ENCODE measurements around the gene PFKM. TPM values are rescaled to one million over a fixed set of nuclear protein-coding genes. Genes with fewer than 3 reads are reported as not detected.

Gene PFKM
- total RNA-seq, 1 experiment from 2014 or later = 92.4 TPM

DNA sequence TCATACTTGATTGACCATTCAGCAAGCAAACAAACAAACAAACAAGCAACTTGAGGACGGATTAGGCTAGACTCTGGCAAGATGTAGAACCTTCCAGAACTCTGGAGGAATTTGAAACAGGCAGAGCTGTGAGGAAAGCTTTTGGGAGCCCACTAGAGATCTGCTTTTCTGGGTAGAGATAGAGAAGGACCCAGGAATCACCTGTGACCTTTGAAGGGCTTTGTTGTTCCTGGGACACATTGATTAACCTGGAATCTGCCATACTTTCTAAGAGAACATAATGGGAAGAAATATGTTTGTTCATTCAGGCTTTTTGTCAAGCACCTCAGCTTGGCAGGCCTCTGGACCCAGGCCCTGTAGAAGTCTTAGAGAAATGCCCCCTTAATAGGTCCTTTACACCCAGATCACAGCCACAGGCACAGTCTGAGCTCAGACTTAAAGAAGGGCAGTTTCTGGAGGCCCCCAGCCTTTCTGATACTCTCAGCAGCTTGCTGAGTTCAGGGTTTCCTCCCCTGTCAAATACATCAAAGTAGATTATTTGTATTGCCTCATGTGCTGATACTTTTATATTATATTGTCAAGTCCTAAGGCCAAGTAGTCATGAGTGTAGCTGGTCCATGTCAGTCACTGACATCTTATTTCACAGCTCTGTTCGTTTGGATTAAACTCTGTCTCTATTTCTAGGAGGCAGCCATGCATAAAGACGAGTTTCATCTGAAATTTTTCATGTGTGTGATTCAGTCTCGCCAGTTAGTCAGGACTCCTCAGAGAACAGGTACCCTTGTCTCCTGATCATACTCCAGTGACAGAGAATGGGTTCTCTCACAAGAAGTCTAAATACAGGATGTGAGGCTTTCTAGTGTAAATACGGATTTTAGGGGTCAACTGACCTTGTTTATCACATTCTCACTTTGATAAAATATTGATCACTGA is 12.2 kb upstream of the PFKM start:
- peak overlapping the region; percentile 99 for H4K5ac ChIP-seq (ENCODE audit: insufficient read length, low read depth, low read length)
- H4K20me1 ChIP-seq (ENCODE audit: control insufficient read depth, insufficient read depth, insufficient read length) = no peaks in the 10 kb centered on the region

More for the DNA sequence above, 12.2 kb upstream of the PFKM start:
- Histone ChIP-seq H3K79me1 (ENCODE audit: insufficient read depth, low read depth, low read length, poor library complexity, severe bottlenecking) (no peaks in the 10 kb centered on the region), H2BK12ac (ENCODE audit: insufficient read length, low read depth, low read length) (no peak overlapping the region), H3K23ac (ENCODE audit: insufficient read length, low read depth, low read length) (no peak overlapping the region), H2BK120ac (ENCODE audit: low read depth, low read length, poor library complexity, severe bottlenecking) (no peak overlapping the region), H3K56ac (ENCODE audit: insufficient read length, low read depth, low read length) (peak overlapping the region; percentile 89), H3K4me2 (ENCODE audit: insufficient read depth, insufficient read length, low read length) (peak overlapping the region; percentile 96), H3K4me1 (ENCODE audit: insufficient read depth, low read length) (peaks cover 7% of the 10 kb centered on the region), H4K91ac (ENCODE audit: insufficient read length, low read depth, low read length) (no peak overlapping the region), H3K9me3 (ENCODE audit: control insufficient read depth, low read depth, low read length) (no peaks in the 10 kb centered on the region), H3K23me2 (ENCODE audit: insufficient read length, low read depth, low read length, poor library complexity, severe bottlenecking) (peaks cover 6% of the 10 kb centered on the region), H3K79me2 (ENCODE audit: insufficient read depth, low read length) (peaks cover 3% of the 10 kb centered on the region; the same call in 1 of the 2 replicates), H3K18ac (ENCODE audit: insufficient read length, low read depth, low read length) (peak overlapping the region; percentile 100), H2BK15ac (ENCODE audit: low read depth, low read length) (no peak overlapping the region), H2AK5ac (ENCODE audit: insufficient read length, low read length) (no peak overlapping the region), H2AFZ (ENCODE audit: low read length) (no peak overlapping the region), H3K27me3 (ENCODE audit: insufficient read depth, low read length) (no peaks in the 10 kb centered on the region), H3K9ac (ENCODE audit: extremely low read depth, insufficient read length, low read length) (peak overlapping the region; percentile 98), H2BK5ac (ENCODE audit: insufficient read length, low read length) (no peak overlapping the region), H2BK20ac (ENCODE audit: low read depth, low read length, poor library complexity, severe bottlenecking) (no peak overlapping the region), H3K27ac (ENCODE audit: insufficient read length, low read depth, low read length) (peak overlapping the region; percentile 99), H3K4ac (ENCODE audit: low read depth, low read length) (no peak overlapping the region), H3T11ph (ENCODE audit: low read length) (peak overlapping the region; percentile 95), H4K8ac (replicated peaks; ENCODE audit: insufficient read length, low read depth, low read length) (peak overlapping the region; percentile 67), H3K14ac (ENCODE audit: insufficient read depth, low read length) (peak overlapping the region; percentile 100; the same call in 1 of the 2 replicates)
- peak overlapping the region; percentile 99 to 100 (median 99); a peak in 6 of 7 replicates for H3K27ac Mint-ChIP-seq
- H3K4me3 Mint-ChIP-seq = peak overlapping the region; percentile 84 to 94
- no CpG with 5 or more reads among the region's 5 CpGs for WGBS (ENCODE audit: extremely low coverage, insufficient read length, low lambda C conversion rate)
- TF ChIP-seq, protein P1, sequence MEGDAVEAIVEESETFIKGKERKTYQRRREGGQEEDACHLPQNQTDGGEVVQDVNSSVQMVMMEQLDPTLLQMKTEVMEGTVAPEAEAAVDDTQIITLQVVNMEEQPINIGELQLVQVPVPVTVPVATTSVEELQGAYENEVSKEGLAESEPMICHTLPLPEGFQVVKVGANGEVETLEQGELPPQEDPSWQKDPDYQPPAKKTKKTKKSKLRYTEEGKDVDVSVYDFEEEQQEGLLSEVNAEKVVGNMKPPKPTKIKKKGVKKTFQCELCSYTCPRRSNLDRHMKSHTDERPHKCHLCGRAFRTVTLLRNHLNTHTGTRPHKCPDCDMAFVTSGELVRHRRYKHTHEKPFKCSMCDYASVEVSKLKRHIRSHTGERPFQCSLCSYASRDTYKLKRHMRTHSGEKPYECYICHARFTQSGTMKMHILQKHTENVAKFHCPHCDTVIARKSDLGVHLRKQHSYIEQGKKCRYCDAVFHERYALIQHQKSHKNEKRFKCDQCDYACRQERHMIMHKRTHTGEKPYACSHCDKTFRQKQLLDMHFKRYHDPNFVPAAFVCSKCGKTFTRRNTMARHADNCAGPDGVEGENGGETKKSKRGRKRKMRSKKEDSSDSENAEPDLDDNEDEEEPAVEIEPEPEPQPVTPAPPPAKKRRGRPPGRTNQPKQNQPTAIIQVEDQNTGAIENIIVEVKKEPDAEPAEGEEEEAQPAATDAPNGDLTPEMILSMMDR (conservative IDR thresholded peaks at IDR 0.05) = no peak
- no peaks in the 10 kb centered on the region for H3K36me3 Mint-ChIP-seq (ENCODE audit: insufficient read depth in 1 of 3, low read depth in 3 of 3)
- H3K27me3 Mint-ChIP-seq (ENCODE audit: low read depth) = peaks cover 13% of the 10 kb centered on the region
- peaks cover 16 to 18% of the 10 kb centered on the region in 2 experiments for H3K4me1 Mint-ChIP-seq
- H3K9me3 Mint-ChIP-seq = no peaks in the 10 kb centered on the region
- DNase-seq = no peak
